Motor neuron (in vitro differentiated cells): Measurements from ENCODE around the gene OR5K4. TPM values are rescaled to one million over a fixed set of nuclear protein-coding genes. Genes with fewer than 3 reads are reported as not detected.
"Not testable (repeated sequence)": the region's sequence is repeated elsewhere in the genome, so short reads cannot be mapped to it uniquely, and the experiment has no call there.

Experiments used
- ATAC-seq, 8 experiments: fragments of 200-7000 bp; cut with Tn5 transposase; replicated peaks in 6 of 8; 2 replicates each; pipeline ENCODE4 v1.8.0; 2021; ENCODE audit warnings: mild to moderate bottlenecking in 8 of 8, moderate library complexity in 8 of 8
- H3K27ac ChIP-seq, 2 donors: fragments of 250-450 bp; sonication (Bioruptor Pico); 2 replicates each; pipeline ENCODE4 v1.9.0; 2021; ENCODE audit warnings: antibody characterized with exemption in 2 of 2, mild to moderate bottlenecking in 2 of 2, moderate library complexity in 1 of 2
- H3K4me1 ChIP-seq, 2 donors: fragments of 250-450 bp; sonication (Bioruptor Pico); replicated peaks in 1 of 2; 2 replicates each; pipeline ENCODE4 v1.6.1; 2021; ENCODE audit warnings: antibody characterized with exemption in 2 of 2, mild to moderate bottlenecking in 2 of 2, moderate library complexity in 1 of 2
- H3K4me3 ChIP-seq, 5 donors: fragments of 250-450 bp; sonication (Bioruptor Pico); 2 replicates each; pipeline ENCODE4 v1.9.0; 2021; ENCODE audit warnings: antibody characterized with exemption in 5 of 5, mild to moderate bottlenecking in 5 of 5, moderate library complexity in 4 of 5
- WGBS, 10 experiments: fragments of 450-650 bp; shearing (Covaris generic); methylation state at CpG; one replicate each; pipeline ENCODE4 v1.0.0; 2022; 5-methylcytosine and 5-hydroxymethylcytosine counted together
- in situ Hi-C, 9 experiments: fragments of 400-800 bp; cut with MboI; loops; one replicate each; pipeline ENCODE4 v1.15.0; 2021; ENCODE audit warnings: low sequenced_read_pairs in 9 of 9, low pct_unique_long_range_greater_than_20kb in 2 of 9; ENCODE audit not compliant: unreplicated experiment in 9 of 9
- total RNA-seq, 8 experiments: library from RNA; unstranded; fragments of 300-600 nt; gene quantifications; 2 replicates each; pipeline versions ENCODE4 v1.2.3 to v1.2.4, GENCODE V29; 2022

Gene OR5K4
- total RNA-seq, 8 experiments from 2014 or later: not detected

GRCh38 chr3:98390366-98390765 is 36.7 kb downstream of the OR5K4 start, which contains the start of gene OR5K3:
OR5K3 (plus strand) TSS chr3:98390666; CDS start chr3:98390666, 0 bp downstream.
- no peak for ATAC-seq
- Histone ChIP-seq H3K27ac (no peak within 1 kb of the TSS), H3K4me3 (no peak within 1 kb of the TSS), H3K4me1 (no peaks in the 10 kb centered on the region)
- in situ Hi-C loops: loop anchor here in 1 of 9 experiments (25.0 kb wide), 2 partner anchors 97 to 172 kb away; partner anchors contain the start of gene OR5K2

GRCh38 chr3:98395101-98395500 is 41.4 kb downstream of the OR5K4 start:
- no peak overlapping the region for H3K27ac ChIP-seq
- no peak for ATAC-seq
- H3K4me1 ChIP-seq: no peaks in the 10 kb centered on the region
- in situ Hi-C loops: loop anchor here in 1 of 9 experiments (25.0 kb wide), 2 partner anchors 92 to 167 kb away; partner anchors contain the start of gene OR5K2
- no peak overlapping the region for H3K4me3 ChIP-seq

GRCh38 chr3:98396482-98396881 is 42.8 kb downstream of the OR5K4 start:
- not testable (repeated sequence) for ATAC-seq, H3K4me1 ChIP-seq, H3K27ac ChIP-seq, H3K4me3 ChIP-seq
- in situ Hi-C loops: loop anchor here in 1 of 9 experiments (25.0 kb wide), 2 partner anchors 91 to 166 kb away; partner anchors contain the start of gene OR5K2
- WGBS, 10 experiments: 100% methylated on average over 1 of the region's 4 CpGs; no CpG with 5 or more reads in 9 of the 10 experiments

GRCh38 chr3:98398513-98398912 is 44.9 kb downstream of the OR5K4 start:
- Histone ChIP-seq H3K27ac (no peak overlapping the region), H3K4me3 (no peak overlapping the region), H3K4me1 (no peaks in the 10 kb centered on the region)
- ATAC-seq: no peak
- in situ Hi-C loops: loop anchor here in 1 of 9 experiments (25.0 kb wide), 2 partner anchors 89 to 164 kb away; partner anchors contain the start of gene OR5K2

GRCh38 chr3:98402507-98402906 is 48.9 kb downstream of the OR5K4 start:
- ATAC-seq: no peak
- in situ Hi-C loops: no loop called here
- no peak overlapping the region for H3K27ac ChIP-seq
- H3K4me1 ChIP-seq: no peaks in the 10 kb centered on the region
- no peak overlapping the region for H3K4me3 ChIP-seq
- WGBS, 10 experiments: 0 to 100% (median 40%) methylated on average over 1 of the region's 1 CpG; no CpG with 5 or more reads in 7 of the 10 experiments

GRCh38 chr3:98404010-98404409 is 50.4 kb downstream of the OR5K4 start:
- Histone ChIP-seq H3K4me3 (no peak overlapping the region), H3K4me1 (no peaks in the 10 kb centered on the region), H3K27ac (no peak overlapping the region)
- in situ Hi-C loops: no loop called here
- ATAC-seq: no peak

Other genes starting within 250 kb of the OR5K4 start
- under 1 TPM in 2 of 8 experiments, not detected in 6; 0.09 to 0.28 TPM for gene OR5H1, start 223.1 kb upstream of the OR5K4 start, total RNA-seq
- gene OR5H14, start 206.4 kb upstream of the OR5K4 start, total RNA-seq: under 1 TPM in 5 of 8 experiments, not detected in 3; 0.05 to 0.33 (median 0.09) TPM
- gene OR5H15, start 187.2 kb upstream of the OR5K4 start, total RNA-seq: under 1 TPM in 1 of 8 experiments, not detected in 7; 0.33 TPM
- gene OR5H6, start 89.6 kb upstream of the OR5K4 start, total RNA-seq: under 1 TPM in 1 of 8 experiments, not detected in 7; 0.52 TPM
- gene OR5H2, start 71.3 kb upstream of the OR5K4 start, total RNA-seq: under 1 TPM in 1 of 8 experiments, not detected in 7; 0.52 TPM
- gene OR5K3, start 36.8 kb downstream of the OR5K4 start, total RNA-seq: not detected
- gene OR5K1, start 109.3 kb downstream of the OR5K4 start, total RNA-seq: under 1 TPM in 2 of 8 experiments, not detected in 6; 0.10 to 0.28 TPM
- gene OR5K2, start 143.8 kb downstream of the OR5K4 start, total RNA-seq: under 1 TPM in 2 of 8 experiments, not detected in 6; 0.28 to 0.43 TPM
- 100 to 1,000 TPM in 1 of 8 experiments, 10 to 100 TPM in 7; 60.3 to 101 (median 74.3) TPM for gene CLDND1, start 169.0 kb downstream of the OR5K4 start, total RNA-seq
- gene GPR15, start 178.1 kb downstream of the OR5K4 start, total RNA-seq: under 1 TPM in 2 of 8 experiments, not detected in 6; 0.35 to 0.81 TPM
- gene CPOX, start 239.8 kb downstream of the OR5K4 start, total RNA-seq: 10 to 100 TPM in 7 of 8 experiments, 1 to 10 TPM in 1; 7.8 to 17.1 (median 11.3) TPM